Loucy (cell line): ENCODE data around the gene CALN1.

Experiments
- H2AFZ ChIP-seq: fragments of 200-600 bp; sonication (generic); 2 replicates; pipeline ENCODE4 v1.6.0; 2016; ENCODE audit warnings: antibody characterized with exemption, mild to moderate bottlenecking, low read length, moderate library complexity
- H3F3A ChIP-seq: fragments of 200-600 bp; 2 replicates; pipeline ENCODE4 v1.6.0; 2016; ENCODE audit warnings: antibody characterized with exemption, low read depth, mild to moderate bottlenecking
- H3K27me3 ChIP-seq: fragments of 200-600 bp; sonication (generic); 2 replicates; pipeline ENCODE4 v1.6.1; 2014; ENCODE audit warnings: low read length, mild to moderate bottlenecking; ENCODE audit not compliant: insufficient read depth, poor library complexity, severe bottlenecking
- H3K36me3 ChIP-seq: fragments of 200-600 bp; sonication (generic); 2 replicates; pipeline ENCODE4 v1.6.1; 2016; ENCODE audit warnings: low read length; ENCODE audit not compliant: insufficient read depth
- H3K4me1 ChIP-seq: fragments of 200-600 bp; sonication (generic); 2 replicates; pipeline ENCODE4 v1.5.1; 2014; ENCODE audit warnings: low read length, mild to moderate bottlenecking; ENCODE audit not compliant: insufficient read depth, poor library complexity, severe bottlenecking
- H3K4me2 ChIP-seq: fragments of 200-600 bp; sonication (generic); 2 replicates; pipeline ENCODE4 v1.6.0; 2014; ENCODE audit warnings: antibody characterized with exemption, low read length, low read depth, mild to moderate bottlenecking; ENCODE audit not compliant: poor library complexity, severe bottlenecking
- H3K4me3 ChIP-seq: fragments of 200-600 bp; sonication (generic); 2 replicates; pipeline ENCODE4 v1.5.1; 2014; ENCODE audit warnings: low read length, mild to moderate bottlenecking, mixed read lengths; ENCODE audit not compliant: poor library complexity, severe bottlenecking
- H3K79me2 ChIP-seq: fragments of 200-600 bp; sonication (generic); 2 replicates; pipeline ENCODE4 v1.6.1; 2014; ENCODE audit warnings: low read length; ENCODE audit not compliant: insufficient read depth
- H3K9ac ChIP-seq: fragments of 200-600 bp; sonication (generic); 2 replicates; pipeline ENCODE4 v1.6.0; 2014; ENCODE audit warnings: mild to moderate bottlenecking, low read depth, low read length, moderate library complexity; ENCODE audit not compliant: poor library complexity, severe bottlenecking
- H3K9me2 ChIP-seq: fragments of 200-600 bp; sonication (generic); replicated peaks from 2 replicates; pipeline ENCODE4 v1.6.1; 2016; ENCODE audit warnings: low read depth, low read length, mixed read lengths
- H3K9me3 ChIP-seq: fragments of 200-600 bp; sonication (generic); 2 replicates; pipeline ENCODE4 v1.6.1; 2014; ENCODE audit warnings: mild to moderate bottlenecking, antibody characterized with exemption, low read length, low read depth; ENCODE audit not compliant: insufficient read depth
- H4K20me1 ChIP-seq: fragments of 200-600 bp; sonication (generic); 2 replicates; pipeline ENCODE4 v1.6.0; 2014; ENCODE audit warnings: antibody characterized with exemption, low read length, mild to moderate bottlenecking; ENCODE audit not compliant: insufficient read depth, poor library complexity, severe bottlenecking
- CTCF ChIP-seq: fragments of 200-600 bp; sonication (generic); conservative IDR thresholded peaks from 2 replicates; pipeline ENCODE4 v1.5.1; 2014; ENCODE audit warnings: mild to moderate bottlenecking, antibody characterized with exemption, low read length
- EZH2phosphoT487 ChIP-seq: fragments of 200-600 bp; IDR thresholded peaks from 2 replicates; pipeline ENCODE4 v1.6.1; 2018; ENCODE audit warnings: antibody characterized with exemption, mild to moderate bottlenecking, moderate library complexity, borderline replicate concordance

The CALN1 gene

DNA sequence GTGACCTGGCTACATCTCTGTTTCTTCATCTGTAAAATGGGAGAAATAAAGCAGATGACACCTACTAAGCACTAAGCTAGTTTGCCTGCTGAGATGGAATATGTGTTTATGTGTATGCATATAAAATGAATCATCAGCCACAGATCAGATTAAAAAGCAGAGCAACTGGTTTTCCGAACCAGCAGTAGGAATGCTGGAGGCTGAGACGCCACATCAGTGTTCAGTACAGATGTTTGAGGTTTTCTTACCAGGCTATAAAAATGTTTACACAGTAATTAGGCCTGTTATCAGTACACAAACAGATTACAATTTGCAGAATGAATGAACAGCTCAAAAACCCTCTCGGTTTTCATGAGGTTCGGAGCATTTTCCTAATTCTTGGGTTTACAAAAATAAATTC lies 85.8 kb downstream of the CALN1 start:
- no peaks in the 10 kb centered on the region for H3K79me2 ChIP-seq
- no peaks in the 10 kb centered on the region for H3K36me3 ChIP-seq
- H3K27me3 ChIP-seq: no peaks in the 10 kb centered on the region
- no peaks in the 10 kb centered on the region for H3F3A ChIP-seq
- TF ChIP-seq CTCF (no peak), EZH2phosphoT487 (no peak)
- no peak overlapping the region for H2AFZ ChIP-seq
- no peaks in the 10 kb centered on the region for H4K20me1 ChIP-seq
- no peak overlapping the region for H3K9ac ChIP-seq
- H3K4me2 ChIP-seq: no peak overlapping the region
- no peaks in the 10 kb centered on the region for H3K9me2 ChIP-seq
- H3K9me3 ChIP-seq: no peaks in the 10 kb centered on the region
- H3K4me3 ChIP-seq: no peak overlapping the region
- no peaks in the 10 kb centered on the region for H3K4me1 ChIP-seq

DNA sequence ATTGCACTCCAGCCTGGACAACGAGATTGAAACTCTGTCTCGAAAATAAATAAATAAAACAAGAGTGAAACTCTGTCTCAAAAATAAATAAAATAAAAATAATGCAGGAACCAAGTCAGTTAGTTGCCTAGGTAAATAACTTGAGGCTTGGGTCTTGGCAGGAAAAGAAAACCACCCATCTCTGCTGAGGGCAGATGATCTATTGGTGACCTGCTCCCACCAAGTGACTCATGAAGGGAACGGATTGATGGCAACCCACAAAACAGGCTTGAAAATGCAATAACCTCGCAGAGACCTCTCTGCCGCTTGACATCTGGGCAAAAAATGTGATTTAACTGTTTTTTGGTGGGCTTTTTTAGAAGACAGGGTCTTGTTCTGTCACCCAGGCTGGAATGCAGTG lies 86.6 kb downstream of the CALN1 start:
- Histone ChIP-seq H3K36me3 (no peaks in the 10 kb centered on the region), H3K4me2 (no peak overlapping the region), H3K9me3 (no peaks in the 10 kb centered on the region), H3K79me2 (no peaks in the 10 kb centered on the region), H3F3A (no peaks in the 10 kb centered on the region), H3K9ac (no peak overlapping the region), H3K9me2 (no peaks in the 10 kb centered on the region), H3K27me3 (no peaks in the 10 kb centered on the region), H3K4me1 (no peaks in the 10 kb centered on the region), H3K4me3 (no peak overlapping the region), H2AFZ (no peak overlapping the region), H4K20me1 (no peaks in the 10 kb centered on the region)
- TF ChIP-seq EZH2phosphoT487 (no peak), CTCF (no peak)

DNA sequence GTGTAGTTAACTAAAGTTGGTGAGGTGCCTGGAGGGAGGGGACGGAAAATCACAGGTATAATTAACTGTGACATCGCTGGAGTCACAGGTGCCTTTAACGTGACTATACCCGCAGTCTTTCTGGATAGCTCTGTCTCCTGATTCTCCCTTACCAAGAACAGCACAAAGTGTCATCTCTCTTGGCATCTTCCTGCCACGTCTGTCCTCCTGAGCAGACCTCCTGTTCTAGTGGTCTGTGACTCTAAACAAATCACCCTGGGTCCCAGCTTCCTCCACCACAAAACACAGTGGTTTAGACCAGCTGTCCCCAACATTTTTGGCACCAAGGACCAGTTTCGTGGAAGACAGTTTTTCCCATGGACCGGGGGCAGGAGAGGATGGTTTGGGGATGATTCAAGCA lies 90.5 kb downstream of the CALN1 start:
- no peak overlapping the region for H3K9ac ChIP-seq
- no peaks in the 10 kb centered on the region for H3K9me2 ChIP-seq
- no peak overlapping the region for H2AFZ ChIP-seq
- H3K4me2 ChIP-seq: no peak overlapping the region
- no peaks in the 10 kb centered on the region for H3F3A ChIP-seq
- no peaks in the 10 kb centered on the region for H3K36me3 ChIP-seq
- H3K79me2 ChIP-seq: no peaks in the 10 kb centered on the region
- H3K27me3 ChIP-seq: no peaks in the 10 kb centered on the region
- H3K4me3 ChIP-seq: no peak overlapping the region
- no peaks in the 10 kb centered on the region for H3K4me1 ChIP-seq
- no peaks in the 10 kb centered on the region for H4K20me1 ChIP-seq
- TF ChIP-seq EZH2phosphoT487 (no peak), CTCF (no peak)
- H3K9me3 ChIP-seq: no peaks in the 10 kb centered on the region
